ENCODE measurements around the gene ETV6. TPM values are rescaled to one million over a fixed set of nuclear protein-coding genes. Genes with fewer than 3 reads are reported as not detected.

Gene ETV6
- total RNA-seq, 3 donors from 2014 or later = 17.8 to 58.7 (median 45.2) TPM

DNA sequence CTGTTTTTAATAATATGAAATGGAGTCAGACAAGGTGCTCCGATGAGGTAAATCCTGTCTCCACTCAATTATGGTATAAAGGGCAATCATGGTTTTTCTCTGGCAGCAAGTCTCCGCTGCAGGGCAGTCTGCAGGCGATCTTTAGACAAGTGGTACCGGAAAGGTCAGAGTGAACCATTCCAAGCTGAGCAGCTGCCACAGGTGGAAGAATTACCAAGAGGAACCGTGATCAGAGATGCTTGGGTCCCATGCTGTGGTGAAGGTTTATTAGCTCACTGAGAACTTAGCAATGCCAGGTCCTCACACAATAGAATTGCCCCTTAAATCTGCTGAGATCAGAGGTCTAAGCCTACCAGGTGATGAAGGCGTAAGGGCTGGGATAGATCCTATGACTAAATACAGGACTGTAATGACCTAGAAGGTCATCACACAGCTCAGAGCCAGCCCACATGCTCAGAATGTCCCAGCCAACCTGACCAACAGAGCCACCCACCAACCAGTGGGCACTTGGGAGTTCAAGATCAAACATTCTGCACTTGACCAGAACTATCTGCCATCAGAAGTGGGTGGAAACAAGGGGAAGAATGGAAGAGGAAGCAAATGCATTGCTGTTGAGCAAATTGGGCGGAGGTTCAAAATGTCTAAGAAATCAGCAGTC, 246.1 kb downstream of the ETV6 start:
- H3K9me3 ChIP-seq = no peaks in the 10 kb centered on the region
- H3K4me3 ChIP-seq = no peak overlapping the region
- no peak for TF ChIP-seq POLR2AphosphoS5 (IDR thresholded peaks at IDR 0.05)
- no peak for TF ChIP-seq POLR2A (IDR thresholded peaks at IDR 0.05)
- TF ChIP-seq, protein P1, sequence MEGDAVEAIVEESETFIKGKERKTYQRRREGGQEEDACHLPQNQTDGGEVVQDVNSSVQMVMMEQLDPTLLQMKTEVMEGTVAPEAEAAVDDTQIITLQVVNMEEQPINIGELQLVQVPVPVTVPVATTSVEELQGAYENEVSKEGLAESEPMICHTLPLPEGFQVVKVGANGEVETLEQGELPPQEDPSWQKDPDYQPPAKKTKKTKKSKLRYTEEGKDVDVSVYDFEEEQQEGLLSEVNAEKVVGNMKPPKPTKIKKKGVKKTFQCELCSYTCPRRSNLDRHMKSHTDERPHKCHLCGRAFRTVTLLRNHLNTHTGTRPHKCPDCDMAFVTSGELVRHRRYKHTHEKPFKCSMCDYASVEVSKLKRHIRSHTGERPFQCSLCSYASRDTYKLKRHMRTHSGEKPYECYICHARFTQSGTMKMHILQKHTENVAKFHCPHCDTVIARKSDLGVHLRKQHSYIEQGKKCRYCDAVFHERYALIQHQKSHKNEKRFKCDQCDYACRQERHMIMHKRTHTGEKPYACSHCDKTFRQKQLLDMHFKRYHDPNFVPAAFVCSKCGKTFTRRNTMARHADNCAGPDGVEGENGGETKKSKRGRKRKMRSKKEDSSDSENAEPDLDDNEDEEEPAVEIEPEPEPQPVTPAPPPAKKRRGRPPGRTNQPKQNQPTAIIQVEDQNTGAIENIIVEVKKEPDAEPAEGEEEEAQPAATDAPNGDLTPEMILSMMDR (IDR thresholded peaks at IDR 0.05) = no peak
- H3K4me1 ChIP-seq = no peaks in the 10 kb centered on the region
- peaks cover 4% of the 10 kb centered on the region for H3K36me3 ChIP-seq
- intact Hi-C loops (cut with DNase I; ENCODE audit: low total_unique reads) = no loop called here
- no peaks in the 10 kb centered on the region for H3K27me3 ChIP-seq
- H3K27ac ChIP-seq = no peak overlapping the region
- no peak for DNase-seq (ENCODE audit: low spot score in 2 of 2)

DNA sequence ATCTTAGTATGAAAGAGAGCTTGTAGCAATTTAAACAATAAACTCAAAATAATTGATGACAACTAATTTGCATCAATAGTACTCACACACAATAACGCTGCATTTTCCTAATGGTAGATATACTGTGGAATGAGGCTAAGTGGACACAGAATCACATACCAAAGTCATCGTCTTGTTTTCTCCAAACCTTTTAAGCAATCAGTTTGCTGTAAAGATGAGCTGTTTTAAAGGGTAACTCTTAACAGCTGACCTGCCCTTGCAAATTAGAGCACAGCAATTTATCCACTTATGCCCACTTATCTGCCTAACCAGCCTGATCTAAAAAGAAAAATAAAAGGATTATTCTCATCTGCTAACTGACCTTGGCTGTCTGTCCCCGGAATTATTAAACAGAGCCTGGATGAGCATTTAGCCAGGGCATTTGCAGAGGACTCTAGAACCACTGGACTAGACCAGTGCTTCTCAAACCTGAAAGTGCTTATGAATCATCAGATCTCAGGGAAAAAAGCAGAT, 247.0 kb downstream of the ETV6 start:
- TF ChIP-seq POLR2A (IDR thresholded peaks at IDR 0.05) = no peak
- TF ChIP-seq, protein P1 (IDR thresholded peaks at IDR 0.05) = no peak
- Histone ChIP-seq H3K27me3 (no peaks in the 10 kb centered on the region), H3K4me3 (no peak overlapping the region), H3K4me1 (no peaks in the 10 kb centered on the region), H3K27ac (no peak overlapping the region), H3K36me3 (no peaks in the 10 kb centered on the region), H3K9me3 (no peaks in the 10 kb centered on the region)
- DNase-seq (ENCODE audit: low spot score in 2 of 2) = no peak
- intact Hi-C loops (cut with DNase I; ENCODE audit: low total_unique reads) = no loop called here

DNA sequence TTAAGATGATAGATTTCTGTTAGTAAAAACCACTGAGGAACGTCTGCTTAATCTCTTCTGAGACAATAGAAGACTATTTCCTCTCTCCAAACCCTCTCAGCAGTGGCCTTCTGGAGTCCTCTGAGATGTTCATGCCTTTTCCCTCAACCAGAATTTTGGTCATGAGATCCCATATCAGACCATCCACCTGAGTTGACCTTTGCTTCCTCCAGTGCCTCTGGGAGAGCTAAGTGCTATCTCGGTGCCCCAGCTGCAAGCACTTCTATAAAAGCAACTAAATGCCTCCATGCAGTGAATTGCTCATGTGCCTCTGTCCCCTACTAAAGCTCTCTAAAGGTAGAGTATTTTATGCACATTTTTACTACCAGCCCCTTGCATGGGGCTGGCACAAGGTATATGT, 248.4 kb downstream of the ETV6 start:
- intact Hi-C loops (cut with DNase I; ENCODE audit: low total_unique reads) = no loop called here
- H3K36me3 ChIP-seq = no peaks in the 10 kb centered on the region
- H3K27ac ChIP-seq = no peak overlapping the region
- no peaks in the 10 kb centered on the region for H3K9me3 ChIP-seq
- H3K27me3 ChIP-seq = no peaks in the 10 kb centered on the region
- H3K4me3 ChIP-seq = no peak overlapping the region
- no peak for TF ChIP-seq POLR2AphosphoS5 (IDR thresholded peaks at IDR 0.05)
- TF ChIP-seq, protein P1 (IDR thresholded peaks at IDR 0.05) = no peak
- DNase-seq (ENCODE audit: low spot score in 2 of 2) = no peak
- H3K4me1 ChIP-seq = no peaks in the 10 kb centered on the region

DNA sequence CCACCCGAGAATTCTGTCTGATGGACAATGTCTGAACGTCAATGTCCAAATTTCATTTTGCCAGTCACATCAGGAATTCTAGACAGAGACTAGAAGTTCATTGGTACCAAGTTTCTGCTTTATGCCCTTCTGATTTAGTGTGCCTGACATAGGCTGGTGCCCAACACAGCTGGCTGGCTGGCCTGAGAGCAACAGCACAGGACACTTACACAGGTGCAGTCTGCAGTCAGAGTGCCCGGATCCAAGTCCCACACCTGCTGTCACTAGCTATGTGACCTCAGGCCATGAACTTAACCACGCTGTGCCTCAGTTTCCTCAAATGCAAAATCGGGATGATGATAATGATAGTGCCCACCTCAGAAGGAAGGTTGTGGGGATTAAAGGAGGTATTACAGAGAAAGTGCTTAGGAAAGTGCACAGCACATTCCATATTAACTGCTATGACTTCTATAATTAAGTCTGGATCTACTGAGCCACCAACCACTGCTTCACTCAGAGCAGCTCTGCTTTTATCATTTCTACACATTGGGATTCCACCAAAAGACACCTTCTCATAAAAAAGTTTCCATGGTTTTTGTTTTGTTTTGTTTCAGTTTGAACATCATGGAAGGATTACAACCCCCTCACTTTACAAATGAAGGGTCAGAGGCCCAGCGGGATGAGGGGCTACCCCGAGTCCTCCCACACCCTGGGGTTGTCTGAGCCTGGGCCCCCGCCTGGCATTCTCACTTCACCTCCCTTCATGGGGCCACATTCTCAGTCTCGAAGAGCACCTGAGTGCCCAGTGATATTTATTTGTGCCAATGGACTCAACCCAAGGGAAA, 252.4 kb downstream of the ETV6 start:
- H3K36me3 ChIP-seq = no peaks in the 10 kb centered on the region
- peaks cover 0 to under 1% of the 10 kb centered on the region in 2 donors for H3K9me3 ChIP-seq
- H3K27ac ChIP-seq = no peak overlapping the region
- no peaks in the 10 kb centered on the region for H3K4me1 ChIP-seq
- intact Hi-C loops (cut with DNase I; ENCODE audit: low total_unique reads) = no loop called here
- no peak overlapping the region for H3K4me3 ChIP-seq
- DNase-seq (ENCODE audit: low spot score in 2 of 2) = no peak
- H3K27me3 ChIP-seq = no peaks in the 10 kb centered on the region
- no peak for TF ChIP-seq POLR2A (IDR thresholded peaks at IDR 0.05)
- no peak for TF ChIP-seq POLR2AphosphoS5 (IDR thresholded peaks at IDR 0.05)
- TF ChIP-seq, protein P1 (IDR thresholded peaks at IDR 0.05) = no peak

DNA sequence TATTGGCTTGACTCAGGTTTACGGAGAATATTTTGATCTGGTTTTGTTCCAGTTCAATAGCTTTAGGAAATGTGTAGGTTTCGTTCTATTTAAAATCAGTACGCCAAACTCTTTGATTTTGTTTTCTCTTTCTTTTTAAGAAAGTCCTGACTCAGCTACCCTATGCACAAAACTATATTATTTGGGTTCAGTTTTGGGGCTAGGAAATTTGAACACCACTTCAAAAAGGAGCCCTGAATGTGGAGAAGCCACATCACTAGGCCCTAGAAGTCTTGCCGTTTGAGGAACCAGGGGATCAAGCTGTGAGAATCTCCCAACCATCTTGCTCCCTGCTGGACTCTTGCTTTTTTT, 253.0 kb downstream of the ETV6 start:
- Histone ChIP-seq H3K36me3 (no peaks in the 10 kb centered on the region), H3K27ac (no peak overlapping the region), H3K4me3 (no peak overlapping the region), H3K4me1 (no peaks in the 10 kb centered on the region), H3K27me3 (no peaks in the 10 kb centered on the region), H3K9me3 (peaks cover 0 to 7% of the 10 kb centered on the region in 2 donors)
- TF ChIP-seq POLR2A (IDR thresholded peaks at IDR 0.05) (no peak), POLR2AphosphoS5 (IDR thresholded peaks at IDR 0.05) (no peak)
- TF ChIP-seq, protein P1 (IDR thresholded peaks at IDR 0.05) = no peak
- no peak for DNase-seq (ENCODE audit: low spot score in 2 of 2)
- intact Hi-C loops (cut with DNase I; ENCODE audit: low total_unique reads) = no loop called here
